Measurements from ENCODE around the gene NLRP13.
"Not testable (repeated sequence)": the region's sequence is repeated elsewhere in the genome, so short reads cannot be mapped to it uniquely, and the experiment has no call there.

NLRP13 gene

DNA sequence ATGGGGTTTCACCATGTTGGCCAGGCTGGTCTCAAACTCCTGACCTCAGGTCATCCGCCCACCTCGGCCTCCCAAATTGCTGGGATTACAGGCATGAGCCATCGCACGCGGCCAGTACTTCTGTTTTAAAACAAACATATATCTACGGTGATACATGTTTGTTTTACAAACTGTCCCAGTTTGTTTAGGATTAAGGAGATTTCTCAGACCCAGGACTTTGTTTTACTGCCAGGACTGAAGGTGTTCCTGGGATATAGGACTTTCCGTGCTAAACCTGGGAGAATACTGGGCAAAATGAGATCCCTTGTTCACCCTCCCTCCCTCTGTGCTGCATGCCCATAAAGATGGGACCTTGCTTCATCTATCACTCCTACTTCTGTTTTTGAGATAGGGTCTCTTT lies 24.3 kb upstream of the NLRP13 start:
- no peak for DNase-seq (ENCODE audit: low read depth)
- H3K4me3 ChIP-seq (ENCODE audit: low read depth, low read length), result no peak overlapping the region
- TF ChIP-seq MYC (IDR thresholded peaks at IDR 0.05; ENCODE audit: low read depth, low read length) (no peak), CTCF (IDR thresholded peaks at IDR 0.05; ENCODE audit: low read depth, low read length) (no peak), POLR2A (IDR thresholded peaks at IDR 0.05; ENCODE audit: extremely low read depth, insufficient read length) (no peak), MAX (IDR thresholded peaks at IDR 0.05; ENCODE audit: low read depth, low read length) (no peak)

DNA sequence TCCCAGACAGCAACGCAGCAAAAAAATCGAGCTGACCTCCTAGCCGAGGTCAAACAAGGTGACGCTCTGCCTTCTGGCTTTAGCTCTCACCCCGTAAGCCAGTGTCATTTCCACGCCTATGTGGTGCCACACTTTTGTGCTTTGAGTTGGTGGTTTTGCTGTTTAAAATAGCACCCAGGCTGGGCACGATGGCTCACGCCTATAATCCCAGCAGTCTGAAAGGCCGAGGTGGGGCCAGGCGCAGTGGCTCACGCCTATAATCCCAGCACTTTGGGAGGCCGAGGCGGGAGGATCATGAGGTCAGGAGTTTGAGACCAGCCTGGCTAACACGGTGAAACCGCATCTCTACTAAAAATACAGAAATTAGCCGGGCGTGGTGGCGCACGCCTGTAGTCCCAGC lies 18.4 kb upstream of the NLRP13 start:
- DNase-seq (ENCODE audit: low read depth); H3K4me3 ChIP-seq (ENCODE audit: low read depth, low read length): not testable (repeated sequence)

DNA sequence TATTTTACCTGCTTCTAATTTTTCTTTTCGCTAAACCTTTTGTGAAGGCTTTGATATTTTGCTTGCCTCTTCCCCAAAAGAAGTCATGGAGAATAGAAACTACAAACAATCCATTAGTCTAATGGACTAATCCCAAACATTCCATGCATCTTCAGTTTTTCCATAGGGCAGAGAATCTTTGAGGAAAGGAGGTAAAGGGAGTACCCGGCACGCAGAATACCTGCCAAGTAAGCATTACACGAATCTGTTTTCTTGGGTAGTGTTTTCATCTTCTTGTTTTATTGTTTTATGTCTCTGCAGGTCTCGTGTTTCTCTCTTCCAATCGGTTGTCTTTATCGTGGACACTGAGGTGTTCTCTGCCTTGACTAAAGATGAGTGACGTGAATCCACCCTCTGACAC lies 15.4 kb upstream of the NLRP13 start, which contains the start of gene NLRP8:
Gene NLRP8 (plus strand): TSS at position 301 of the 400 bp plus-strand sequence.
- TF ChIP-seq POLR2A (IDR thresholded peaks at IDR 0.05; ENCODE audit: extremely low read depth, insufficient read length), result no peak
- TF ChIP-seq CTCF (IDR thresholded peaks at IDR 0.05; ENCODE audit: low read depth, low read length), result no peak
- H3K4me3 ChIP-seq (ENCODE audit: low read depth, low read length), result no peak within 1 kb of the TSS
- DNase-seq (ENCODE audit: low read depth), result no peak

DNA sequence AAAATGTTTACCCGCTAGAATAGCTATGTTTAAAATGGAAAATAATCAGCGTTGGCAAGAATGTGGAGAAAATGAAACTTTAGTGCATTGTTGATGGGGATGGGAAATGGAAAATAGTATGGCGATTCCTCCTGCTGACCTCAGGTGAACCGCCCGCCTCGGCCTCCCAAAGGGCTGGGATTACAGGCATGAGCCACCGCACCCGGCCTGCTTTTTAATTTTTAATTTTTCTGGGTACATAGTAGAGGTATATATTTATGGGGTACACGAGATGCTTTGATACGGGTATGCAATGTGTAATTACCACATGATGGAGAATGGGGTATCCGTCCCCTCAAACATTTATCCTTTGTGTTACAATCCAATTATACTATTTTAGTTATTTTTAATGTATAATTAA lies 8.2 kb upstream of the NLRP13 start:
- H3K4me3 ChIP-seq (ENCODE audit: low read depth, low read length), result no peak overlapping the region
- TF ChIP-seq MYC (IDR thresholded peaks at IDR 0.05; ENCODE audit: low read depth, low read length) (no peak), CTCF (IDR thresholded peaks at IDR 0.05; ENCODE audit: low read depth, low read length) (no peak), MAX (IDR thresholded peaks at IDR 0.05; ENCODE audit: low read depth, low read length) (no peak), POLR2A (IDR thresholded peaks at IDR 0.05; ENCODE audit: extremely low read depth, insufficient read length) (no peak)
- no peak for DNase-seq (ENCODE audit: low read depth)

DNA sequence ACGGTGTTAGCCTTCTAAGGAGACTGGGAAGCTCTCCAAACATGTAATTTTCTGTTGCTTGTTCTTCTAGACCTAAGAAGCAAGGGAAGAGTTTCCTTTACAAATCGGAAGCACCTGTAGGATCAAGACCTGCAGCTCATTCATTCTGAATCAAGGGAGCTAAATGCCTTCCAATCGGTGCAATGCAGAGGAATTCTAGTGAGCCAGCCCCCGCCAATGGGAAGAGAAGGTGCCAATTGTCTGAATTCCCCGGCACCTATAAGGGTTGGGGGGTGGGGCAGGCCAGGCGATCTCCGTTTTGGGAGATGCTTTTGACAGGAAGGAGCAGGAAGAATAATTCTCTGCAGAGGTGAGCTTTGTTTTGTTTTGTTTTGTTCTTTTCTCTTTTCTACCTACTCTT lies 7.1 kb upstream of the NLRP13 start:
- TF ChIP-seq POLR2A (IDR thresholded peaks at IDR 0.05; ENCODE audit: extremely low read depth, insufficient read length) (no peak), MAX (IDR thresholded peaks at IDR 0.05; ENCODE audit: low read depth, low read length) (no peak)
- DNase-seq (ENCODE audit: low read depth), result no peak
- H3K4me3 ChIP-seq (ENCODE audit: low read depth, low read length), result no peak overlapping the region

DNA sequence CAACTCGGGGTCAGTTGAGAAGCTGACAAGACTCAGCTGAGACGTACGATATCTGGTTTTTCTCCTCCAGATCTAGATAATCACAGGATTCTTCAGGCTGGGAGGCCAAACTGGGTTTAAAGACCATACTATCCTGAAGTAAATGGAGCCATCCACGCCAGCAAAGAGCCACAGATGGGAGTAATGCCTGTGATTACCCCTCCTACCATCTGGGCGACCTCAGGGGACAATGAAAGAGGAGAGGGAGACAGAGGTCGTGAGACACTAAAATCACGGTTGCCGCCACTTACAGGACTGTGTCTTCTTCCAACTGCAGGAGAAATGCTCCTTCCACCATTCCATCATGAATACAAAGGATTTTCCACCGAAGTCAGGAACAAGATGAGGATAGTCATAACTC lies 3.1 kb upstream of the NLRP13 start:
- TF ChIP-seq MAX (IDR thresholded peaks at IDR 0.05; ENCODE audit: low read depth, low read length) (no peak), MYC (IDR thresholded peaks at IDR 0.05; ENCODE audit: low read depth, low read length) (no peak), POLR2A (IDR thresholded peaks at IDR 0.05; ENCODE audit: extremely low read depth, insufficient read length) (no peak), CTCF (IDR thresholded peaks at IDR 0.05; ENCODE audit: low read depth, low read length) (no peak)
- H3K4me3 ChIP-seq (ENCODE audit: low read depth, low read length), result no peak overlapping the region
- DNase-seq (ENCODE audit: low read depth), result no peak

DNA sequence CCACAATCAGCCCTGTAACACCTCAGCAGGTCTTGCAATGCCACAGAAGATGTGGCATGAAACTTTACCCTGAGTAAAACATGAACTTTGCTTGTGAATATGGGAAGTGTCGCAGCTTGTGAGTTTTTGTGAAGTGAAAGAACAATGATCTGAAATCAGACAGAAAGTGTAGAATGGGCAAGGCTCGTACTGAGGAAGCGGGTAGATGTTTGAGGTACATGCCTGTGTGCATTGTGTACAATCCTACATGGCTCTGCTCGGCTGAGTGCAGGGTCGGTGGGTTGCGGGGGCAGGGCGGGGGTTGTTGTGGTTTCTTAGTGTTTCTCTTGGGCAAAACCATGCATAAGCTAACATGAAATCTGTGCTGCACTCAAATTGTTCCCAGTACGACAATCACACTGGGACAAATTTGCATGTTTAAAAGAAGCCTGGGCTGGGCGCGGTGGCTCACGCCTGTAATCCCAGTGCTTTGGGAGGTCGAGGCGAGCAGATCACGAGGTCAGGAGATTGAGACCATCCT lies 1.1 kb downstream of the NLRP13 start:
- no peak for TF ChIP-seq MAX (IDR thresholded peaks at IDR 0.05; ENCODE audit: low read depth, low read length)
- no peak for DNase-seq (ENCODE audit: low read depth)
- H3K4me3 ChIP-seq (ENCODE audit: low read depth, low read length), result no peak overlapping the region

- not testable (repeated sequence) for DNase-seq (ENCODE audit: low read depth); H3K4me3 ChIP-seq (ENCODE audit: low read depth, low read length)
These were observed 2.9 kb downstream of the NLRP13 start for GRCh38 chr19:55929258-55929657.
